ENCODE measurements around the gene CEP162.
"Not testable (repeated sequence)": the region's sequence is repeated elsewhere in the genome, so short reads cannot be mapped to it uniquely, and the experiment has no call there.

Gene CEP162

GRCh38 chr6:84224251-84224650, 3.2 kb downstream of the CEP162 start:
- DNase-seq (ENCODE audit: low read depth, low spot score) = no peak

- DNase-seq (ENCODE audit: low read depth, low spot score) = not testable (repeated sequence)
Observed at GRCh38 chr6:84223608-84224007, 3.8 kb downstream of the CEP162 start.

GRCh38 chr6:84222426-84222825, 5.0 kb downstream of the CEP162 start:
- no peak for DNase-seq (ENCODE audit: low read depth, low spot score)

GRCh38 chr6:84220809-84221409, 6.5 kb downstream of the CEP162 start:
- DNase-seq (ENCODE audit: low read depth, low spot score) = no peak

GRCh38 chr6:84218091-84218490, 9.4 kb downstream of the CEP162 start:
- no peak for DNase-seq (ENCODE audit: low read depth, low spot score)

- DNase-seq (ENCODE audit: low read depth, low spot score) = no peak
Observed at GRCh38 chr6:84213217-84213616, 14.2 kb downstream of the CEP162 start.

GRCh38 chr6:84204011-84204410, 23.4 kb downstream of the CEP162 start:
- DNase-seq (ENCODE audit: low read depth, low spot score) = no peak

GRCh38 chr6:84199987-84200386, 27.5 kb downstream of the CEP162 start:
- DNase-seq (ENCODE audit: low read depth, low spot score) = not testable (repeated sequence)

- no peak for DNase-seq (ENCODE audit: low read depth, low spot score)
Observed at GRCh38 chr6:84197708-84198107, 29.7 kb downstream of the CEP162 start.

- no peak for DNase-seq (ENCODE audit: low read depth, low spot score)
Observed at GRCh38 chr6:84193114-84193708, 34.2 kb downstream of the CEP162 start.

GRCh38 chr6:84191802-84192201, 35.6 kb downstream of the CEP162 start:
- DNase-seq (ENCODE audit: low read depth, low spot score) = no peak

- not testable (repeated sequence) for DNase-seq (ENCODE audit: low read depth, low spot score)
Observed at GRCh38 chr6:84189356-84189755, 38.1 kb downstream of the CEP162 start.

- DNase-seq (ENCODE audit: low read depth, low spot score) = no peak
Observed at GRCh38 chr6:84183430-84183829, 44.0 kb downstream of the CEP162 start.

GRCh38 chr6:84182001-84182400, 45.4 kb downstream of the CEP162 start:
- DNase-seq (ENCODE audit: low read depth, low spot score) = no peak

- no peak for DNase-seq (ENCODE audit: low read depth, low spot score)
Observed at GRCh38 chr6:84177241-84177640, 50.2 kb downstream of the CEP162 start.

- DNase-seq (ENCODE audit: low read depth, low spot score) = no peak
Observed at GRCh38 chr6:84172574-84172973, 54.9 kb downstream of the CEP162 start.

- no peak for DNase-seq (ENCODE audit: low read depth, low spot score)
Observed at GRCh38 chr6:84172080-84172479, 55.4 kb downstream of the CEP162 start.

- no peak for DNase-seq (ENCODE audit: low read depth, low spot score)
Observed at GRCh38 chr6:84167457-84167856, 60.0 kb downstream of the CEP162 start.

GRCh38 chr6:84166395-84166794, 61.0 kb downstream of the CEP162 start:
- DNase-seq (ENCODE audit: low read depth, low spot score) = no peak

- DNase-seq (ENCODE audit: low read depth, low spot score) = not testable (repeated sequence)
Observed at GRCh38 chr6:84164328-84164727, 63.1 kb downstream of the CEP162 start.

GRCh38 chr6:84161190-84161589, 66.3 kb downstream of the CEP162 start:
- no peak for DNase-seq (ENCODE audit: low read depth, low spot score)

GRCh38 chr6:84156306-84156705, 71.1 kb downstream of the CEP162 start:
- no peak for DNase-seq (ENCODE audit: low read depth, low spot score)

GRCh38 chr6:84151669-84152068, 75.8 kb downstream of the CEP162 start:
- DNase-seq (ENCODE audit: low read depth, low spot score) = no peak

- no peak for DNase-seq (ENCODE audit: low read depth, low spot score)
Observed at GRCh38 chr6:84150705-84151104, 76.7 kb downstream of the CEP162 start.

All from activated naive CD8-positive, alpha-beta T cell treated with anti-CD3 and anti-CD28 coated beads, Interleukin-2, amount 50 U/mL, for 16 hours (primary cell).